SU-DHL-6 (cell line): ENCODE measurements around the gene CTSA.
"Not testable (repeated sequence)": the region's sequence is repeated elsewhere in the genome, so short reads cannot be mapped to it uniquely, and the experiment has no call there.

ENCODE experiments used
- H2AFZ ChIP-seq: fragments of 200-600 bp; sonication (generic); 2 replicates; pipeline ENCODE4 v1.6.1; 2014; ENCODE audit warnings: low read depth, mild to moderate bottlenecking, moderate library complexity, mixed read lengths, antibody characterized with exemption, low read length; ENCODE audit not compliant: severe bottlenecking
- H3F3A ChIP-seq: fragments of 200-600 bp; shearing (Covaris generic); 2 replicates; pipeline ENCODE4 v1.6.0; 2016; ENCODE audit warnings: antibody characterized with exemption, mild to moderate bottlenecking; ENCODE audit not compliant: insufficient read depth
- H3K27ac ChIP-seq: fragments of 200-600 bp; sonication (generic); 2 replicates; pipeline ENCODE4 v1.5.1; 2016; ENCODE audit warnings: low read depth, mild to moderate bottlenecking, low read length, moderate library complexity, mixed read lengths
- H3K27me3 ChIP-seq: fragments of 200-600 bp; sonication (generic), shearing (Covaris generic); 2 replicates; pipeline ENCODE4 v1.6.0; 2014; ENCODE audit warnings: mild to moderate bottlenecking, low read length
- H3K36me3 ChIP-seq: fragments of 200-600 bp; sonication (generic); 2 replicates; pipeline ENCODE4 v1.6.1; 2014; ENCODE audit warnings: mild to moderate bottlenecking, low read length, mixed read lengths
- H3K4me2 ChIP-seq: fragments of 300-600, 200-600 bp; shearing (Covaris generic), sonication (generic); 2 replicates; pipeline ENCODE4 v1.6.0; 2014; ENCODE audit warnings: low read length, low read depth, mild to moderate bottlenecking; ENCODE audit not compliant: poor library complexity, severe bottlenecking
- H3K4me3 ChIP-seq: fragments of 200-600 bp; sonication (generic); 2 replicates; pipeline ENCODE4 v1.5.1; 2014; ENCODE audit warnings: antibody characterized with exemption, low read length, mild to moderate bottlenecking, mixed read lengths; ENCODE audit not compliant: insufficient read depth, poor library complexity, severe bottlenecking
- H3K79me2 ChIP-seq: fragments of 200-600 bp; sonication (generic); 2 replicates; pipeline ENCODE4 v1.6.1; 2014; ENCODE audit warnings: mild to moderate bottlenecking, low read length, moderate library complexity; ENCODE audit not compliant: insufficient read depth
- H3K9ac ChIP-seq: fragments of 200-600 bp; sonication (generic); 2 replicates; pipeline ENCODE4 v1.7.0; 2014; ENCODE audit warnings: mild to moderate bottlenecking, low read length
- H3K9me2 ChIP-seq: fragments of 200-600 bp; sonication (generic); replicated peaks from 2 replicates; pipeline ENCODE4 v1.6.1; 2014; ENCODE audit warnings: low read length; ENCODE audit not compliant: insufficient read depth
- H3K9me3 ChIP-seq: fragments of 200-600 bp; sonication (generic); 2 replicates; pipeline ENCODE4 v1.6.1; 2014; ENCODE audit warnings: low read length, mixed read lengths; ENCODE audit not compliant: insufficient read depth
- H4K20me1 ChIP-seq: fragments of 200-600 bp; sonication (generic); 2 replicates; pipeline ENCODE4 v1.6.1; 2014; ENCODE audit warnings: low read depth, mild to moderate bottlenecking, antibody characterized with exemption, low read length, moderate library complexity, mixed read lengths
- CTCF ChIP-seq: fragments of 200-600 bp; sonication (generic); IDR thresholded peaks from one replicate; pipeline ENCODE4 v1.5.1; 2017; ENCODE audit warnings: antibody characterized with exemption, mild to moderate bottlenecking, low read length, moderate library complexity; ENCODE audit not compliant: insufficient read depth, poor library complexity, severe bottlenecking
- EZH2phosphoT487 ChIP-seq: fragments of 200-600 bp; sonication (generic), shearing (Covaris generic); conservative IDR thresholded peaks from 2 replicates; pipeline ENCODE4 v1.6.1; 2018; ENCODE audit warnings: mild to moderate bottlenecking, antibody characterized with exemption, low read length, moderate library complexity, mixed read lengths

Gene CTSA

GRCh38 chr20:45925821-45926506, 34.8 kb downstream of the CTSA start:
- TF ChIP-seq CTCF = no peak
- no peak for TF ChIP-seq EZH2phosphoT487
- no peaks in the 10 kb centered on the region for H3K79me2 ChIP-seq
- no peak overlapping the region for H3K9ac ChIP-seq

GRCh38 chr20:45926731-45927070, 35.6 kb downstream of the CTSA start:
- Histone ChIP-seq H3K4me2 (no peak overlapping the region), H3K79me2 (no peaks in the 10 kb centered on the region), H3K27ac (no peak overlapping the region), H3F3A (no peaks in the 10 kb centered on the region), H2AFZ (no peak overlapping the region), H3K9me2 (no peaks in the 10 kb centered on the region), H3K36me3 (no peaks in the 10 kb centered on the region), H3K27me3 (no peaks in the 10 kb centered on the region), H3K9ac (no peak overlapping the region), H4K20me1 (no peaks in the 10 kb centered on the region), H3K9me3 (no peaks in the 10 kb centered on the region), H3K4me3 (no peak overlapping the region)
- TF ChIP-seq EZH2phosphoT487 = no peak
- TF ChIP-seq CTCF = no peak

More at GRCh38 chr20:45925821-45926506, 34.8 kb downstream of the CTSA start:
- Histone ChIP-seq H3K4me2 (no peak overlapping the region), H3K36me3 (no peaks in the 10 kb centered on the region), H3F3A (no peaks in the 10 kb centered on the region), H3K27me3 (no peaks in the 10 kb centered on the region), H3K27ac (no peak overlapping the region), H3K4me3 (no peak overlapping the region), H4K20me1 (no peaks in the 10 kb centered on the region), H3K9me2 (no peaks in the 10 kb centered on the region), H2AFZ (no peak overlapping the region), H3K9me3 (no peaks in the 10 kb centered on the region)

- Histone ChIP-seq H3K9ac (no peak overlapping the region), H3K9me3 (no peaks in the 10 kb centered on the region)
Observed at GRCh38 chr20:45927071-45927878, 36.1 kb downstream of the CTSA start.

GRCh38 chr20:45931680-45932079, 40.5 kb downstream of the CTSA start:
- H3K9me3 ChIP-seq, H3K4me3 ChIP-seq, H3K9ac ChIP-seq, H3K4me2 ChIP-seq, H3K9me2 ChIP-seq, H3F3A ChIP-seq, H3K27ac ChIP-seq, H3K27me3 ChIP-seq, H4K20me1 ChIP-seq, H2AFZ ChIP-seq, H3K36me3 ChIP-seq: not testable (repeated sequence)
- peaks cover 13% of the 10 kb centered on the region for H3K79me2 ChIP-seq

More at GRCh38 chr20:45927071-45927878, 36.1 kb downstream of the CTSA start:
- Histone ChIP-seq H3F3A (no peaks in the 10 kb centered on the region), H3K4me2 (no peak overlapping the region), H3K36me3 (no peaks in the 10 kb centered on the region), H3K4me3 (no peak overlapping the region), H3K79me2 (no peaks in the 10 kb centered on the region), H4K20me1 (no peaks in the 10 kb centered on the region), H3K27ac (no peak overlapping the region), H3K27me3 (no peaks in the 10 kb centered on the region), H3K9me2 (no peaks in the 10 kb centered on the region), H2AFZ (no peak overlapping the region)
- no peak for TF ChIP-seq EZH2phosphoT487
- no peak for TF ChIP-seq CTCF
